ENCODE data around the gene SUN3. TPM values are rescaled to one million over a fixed set of nuclear protein-coding genes. Genes with fewer than 3 reads are reported as not detected.

SUN3 gene
- total and polyA plus RNA-seq, 7 donors = 0.01 to 0.54 TPM; not detected in 5

DNA sequence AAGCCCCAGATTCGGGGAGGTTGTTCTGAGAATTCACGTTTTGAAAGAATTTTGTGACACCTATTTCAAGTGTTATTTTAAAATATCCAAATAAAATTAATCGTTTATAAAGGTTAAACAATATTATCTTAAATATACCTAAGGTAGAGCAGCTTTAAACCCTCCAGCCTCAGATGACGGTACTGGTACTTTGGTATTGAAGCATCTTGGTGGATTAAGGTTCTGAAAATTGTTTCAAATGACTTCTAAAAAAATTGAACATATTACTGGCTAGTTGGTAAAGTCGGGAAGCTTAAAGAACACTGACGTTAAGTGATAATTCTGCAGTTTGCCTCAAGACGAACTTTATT lies 49.1 kb downstream of the SUN3 start:
- peaks cover 0 to 36% of the 10 kb centered on the region in 2 donors for H3K36me3 ChIP-seq (ENCODE audit: insufficient read depth in 1 of 2, low read depth in 1 of 2)
- H3K27me3 ChIP-seq (ENCODE audit: insufficient read depth in 3 of 3, low read length in 2 of 3) = no peaks in the 10 kb centered on the region
- no peaks in the 10 kb centered on the region for H3K9me3 ChIP-seq
- peak in 1 of 4 donors; percentile 4 for ATAC-seq
- 26 to 33% (median 29%) methylated on average over 7 of the region's 7 CpGs for WGBS, 3 donors
- peak overlapping the region; percentile 91 for H3K4me3 ChIP-seq
- intact Hi-C loops (cut with DNase I) = loop anchor here (2.0 to 5.0 kb wide), 2 partner anchors 107 to 109 kb away; partner anchors contain the start of gene UPP1 (in 2 of the 2)
- no peak for DNase-seq
- H3K4me1 ChIP-seq = peaks cover 8% of the 10 kb centered on the region
- TF ChIP-seq, protein P1, sequence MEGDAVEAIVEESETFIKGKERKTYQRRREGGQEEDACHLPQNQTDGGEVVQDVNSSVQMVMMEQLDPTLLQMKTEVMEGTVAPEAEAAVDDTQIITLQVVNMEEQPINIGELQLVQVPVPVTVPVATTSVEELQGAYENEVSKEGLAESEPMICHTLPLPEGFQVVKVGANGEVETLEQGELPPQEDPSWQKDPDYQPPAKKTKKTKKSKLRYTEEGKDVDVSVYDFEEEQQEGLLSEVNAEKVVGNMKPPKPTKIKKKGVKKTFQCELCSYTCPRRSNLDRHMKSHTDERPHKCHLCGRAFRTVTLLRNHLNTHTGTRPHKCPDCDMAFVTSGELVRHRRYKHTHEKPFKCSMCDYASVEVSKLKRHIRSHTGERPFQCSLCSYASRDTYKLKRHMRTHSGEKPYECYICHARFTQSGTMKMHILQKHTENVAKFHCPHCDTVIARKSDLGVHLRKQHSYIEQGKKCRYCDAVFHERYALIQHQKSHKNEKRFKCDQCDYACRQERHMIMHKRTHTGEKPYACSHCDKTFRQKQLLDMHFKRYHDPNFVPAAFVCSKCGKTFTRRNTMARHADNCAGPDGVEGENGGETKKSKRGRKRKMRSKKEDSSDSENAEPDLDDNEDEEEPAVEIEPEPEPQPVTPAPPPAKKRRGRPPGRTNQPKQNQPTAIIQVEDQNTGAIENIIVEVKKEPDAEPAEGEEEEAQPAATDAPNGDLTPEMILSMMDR (IDR thresholded peaks at IDR 0.05) = no peak
- peak overlapping the region; percentile 72 for H3K27ac ChIP-seq

DNA sequence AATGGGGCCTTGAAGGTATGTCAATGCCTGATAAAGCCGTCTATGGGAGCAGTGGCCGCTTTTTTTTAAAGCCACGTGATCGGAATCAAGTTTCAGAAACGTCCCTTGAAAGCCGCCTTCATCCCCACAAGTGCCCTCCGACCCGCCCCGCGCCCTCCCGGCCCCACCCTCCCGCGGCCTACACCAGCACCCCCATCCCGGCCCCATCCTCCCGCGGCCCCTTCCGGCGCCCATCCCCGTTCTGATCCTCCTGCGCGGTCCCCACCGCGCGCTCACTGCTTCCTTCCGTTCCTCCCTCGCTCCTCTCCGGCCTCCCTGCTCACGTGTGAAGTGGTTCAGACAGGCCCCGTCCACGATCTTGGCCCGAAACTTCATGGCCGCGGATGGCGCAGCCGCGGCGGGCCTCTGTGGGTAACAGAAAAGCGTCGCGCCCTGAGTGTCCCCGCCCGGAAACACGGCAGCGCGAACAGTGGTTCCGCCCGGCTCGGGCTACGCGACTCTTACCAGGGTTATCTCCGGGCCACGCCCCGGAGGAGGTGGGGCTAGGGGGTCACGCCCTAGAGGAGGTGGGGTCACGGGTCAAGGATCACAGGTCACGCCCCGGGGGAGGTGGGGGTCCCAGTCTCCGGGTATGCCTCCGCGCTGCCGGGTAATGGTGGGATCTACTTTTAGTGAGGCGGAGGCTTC lies 49.6 kb downstream of the SUN3 start, which contains the start of gene HUS1:
Gene HUS1, minus strand, starts transcription at position 471 of the 687 bp plus-strand sequence. Its CDS starts 96 bp downstream, at position 375.
- 1 to 2% (median 1%) methylated on average over 48 to 62 of the region's 62 CpGs for WGBS, 3 donors
- no peaks in the 10 kb centered on the region for H3K9me3 ChIP-seq
- intact Hi-C loops (cut with DNase I) = loop anchor here in 1 of 2 donors (2.0 kb wide), 1 partner anchor 110 kb away; the partner anchor contains the start of gene UPP1
- peak within 1 kb of the TSS; percentile 91 for H3K4me3 ChIP-seq
- ATAC-seq (peak; percentile 99 to 100 (median 100)), DNase-seq (peak; percentile 93 to 96)
- H3K36me3 ChIP-seq (ENCODE audit: insufficient read depth in 1 of 2, low read depth in 1 of 2) = peaks cover 0 to 41% of the 10 kb centered on the region in 2 donors
- no peaks in the 10 kb centered on the region for H3K27me3 ChIP-seq (ENCODE audit: insufficient read depth in 3 of 3, low read length in 2 of 3)
- peaks cover 8% of the 10 kb centered on the region for H3K4me1 ChIP-seq
- TF ChIP-seq, protein P1 (IDR thresholded peaks at IDR 0.05) = no peak
- H3K27ac ChIP-seq = peak within 1 kb of the TSS; percentile 72

DNA sequence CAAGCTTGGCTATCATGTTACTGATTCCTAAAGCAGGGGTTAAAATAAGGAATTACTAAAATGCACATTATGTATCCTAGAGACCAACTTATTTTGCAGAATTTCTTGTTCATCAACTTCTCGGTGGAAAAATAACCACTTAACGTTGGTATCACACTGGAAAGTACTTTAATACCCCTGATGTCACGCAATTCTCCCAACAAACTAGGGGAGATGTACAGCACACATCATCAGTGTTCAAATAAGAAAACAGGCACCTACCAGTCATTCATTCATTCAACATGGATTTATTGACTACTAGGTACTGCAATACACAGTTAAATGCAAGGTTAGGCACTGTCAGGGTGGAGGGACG lies 50.1 kb downstream of the SUN3 start:
- ATAC-seq = no peak

DNA sequence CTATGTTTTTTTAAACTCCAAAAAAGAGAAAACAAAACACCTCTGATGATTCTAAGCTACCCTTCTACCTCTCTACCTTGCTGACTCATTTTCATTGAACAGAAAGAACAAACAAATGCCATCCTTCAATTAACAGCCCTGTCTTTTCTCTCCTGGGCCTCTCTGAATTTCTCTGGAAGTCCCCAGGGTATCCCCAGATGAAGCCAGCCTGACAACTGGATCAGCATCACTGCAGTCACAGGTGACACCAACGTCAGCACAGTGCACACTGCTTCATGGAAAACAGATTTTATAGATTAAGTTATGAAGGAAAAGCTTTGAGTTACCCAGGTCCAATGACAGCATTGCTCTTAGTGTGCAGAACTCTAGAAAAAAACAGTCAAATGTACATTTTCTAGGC lies 55.2 kb downstream of the SUN3 start:
- intact Hi-C loops (cut with DNase I) = no loop called here
- H3K4me3 ChIP-seq = no peak overlapping the region
- peaks cover 3 to 91% of the 10 kb centered on the region in 2 donors for H3K36me3 ChIP-seq (ENCODE audit: insufficient read depth in 1 of 2, low read depth in 1 of 2)
- H3K9me3 ChIP-seq = no peaks in the 10 kb centered on the region
- 50 to 70% (median 65%) methylated on average over 1 of the region's 1 CpG for WGBS, 3 donors
- ATAC-seq (no peak), DNase-seq (no peak)
- H3K27ac ChIP-seq = no peak overlapping the region
- no peaks in the 10 kb centered on the region for H3K27me3 ChIP-seq (ENCODE audit: insufficient read depth in 3 of 3, low read length in 2 of 3)
- TF ChIP-seq, protein P1 (IDR thresholded peaks at IDR 0.05) = no peak
- peaks cover 8% of the 10 kb centered on the region for H3K4me1 ChIP-seq

More for the DNA sequence above, 50.1 kb downstream of the SUN3 start:
- TF ChIP-seq, protein P1 (IDR thresholded peaks at IDR 0.05) = no peak
- H3K36me3 ChIP-seq (ENCODE audit: insufficient read depth in 1 of 2, low read depth in 1 of 2) = peaks cover under 1 to 46% of the 10 kb centered on the region in 2 donors
- peaks cover 8% of the 10 kb centered on the region for H3K4me1 ChIP-seq
- peak overlapping the region; percentile 91 for H3K4me3 ChIP-seq
- H3K27ac ChIP-seq = peak overlapping the region; percentile 72
- 5 to 8% (median 6%) methylated on average over 4 of the region's 4 CpGs for WGBS, 3 donors
- H3K9me3 ChIP-seq = no peaks in the 10 kb centered on the region
- H3K27me3 ChIP-seq (ENCODE audit: insufficient read depth in 3 of 3, low read length in 2 of 3) = no peaks in the 10 kb centered on the region
- no peak for DNase-seq
- intact Hi-C loops (cut with DNase I) = loop anchor here in 1 of 2 donors (2.0 kb wide), 1 partner anchor 110 kb away; the partner anchor contains the start of gene UPP1

Data from psoas muscle (tissue), 8 donors.